K562 (cell line): ENCODE data around the gene FBN1. TPM values are rescaled to one million over a fixed set of nuclear protein-coding genes. Genes with fewer than 3 reads are reported as not detected.

Source experiments
- ATAC-seq: fragments of 200-7000 bp; cut with Tn5 transposase; 3 replicates; pipeline ENCODE4 v1.9.1; 2020; ENCODE audit warnings: moderate library complexity
- BruUV-seq: library from RNA; stranded (reverse); fragments of 400-500 nt; replicated peaks from 2 replicates; lab custom pipeline; 2021; lab: Mats Ljungman, UMichigan
- CTCF ChIA-PET: fragments of 300-600 bp; formaldehyde crosslinking; extraction: SDS; loops from one replicate; lab custom pipeline; 2021; ENCODE audit warnings: low intra/inter-chr PET ratio; lab: Yijun Ruan, JAX
- POLR2A ChIA-PET: fragments of 300-600, 350-650 bp; sonication (Branson Sonifier 250); formaldehyde crosslinking; extraction: SDS; loops from one replicate; lab custom pipeline; 2021; ENCODE audit warnings: antibody characterized with exemption, inconsistent platforms; lab: Yijun Ruan, JAX
- DNase-seq, 4 experiments: peaks; one replicate each; pipeline versions ENCODE4 v3.0.0 to v3.0.0-alpha.2; 2011 to 2018; ENCODE audit warnings: low spot score in 3 of 4, mixed read lengths in 3 of 4; ENCODE audit errors: extremely low read depth in 1 of 4
- FAIRE-seq: peaks from 2 replicates; lab custom pipeline; 2011; peaks lifted over from hg19 to GRCh38; lab: Jason Lieb, UNC
- H2AFZ ChIP-seq: 2 replicates; pipeline ENCODE4 v1.6.0; 2011; ENCODE audit warnings: low read depth, low read length, control low read depth, inconsistent platforms
- H3K27ac ChIP-seq: fragments of 200-600 bp; 3 replicates; pipeline ENCODE4 v1.8.0; 2011; ENCODE audit warnings: low read depth, mild to moderate bottlenecking, control low read depth, inconsistent platforms, low read length, moderate library complexity, mixed read lengths; ENCODE audit errors: extremely low read depth
- H3K27me3 ChIP-seq, 2 experiments: fragments of 300-600 bp in 1 of 2; 2 replicates in 1 of 2; 3 replicates in 1 of 2; pipeline versions ENCODE4 v1.6.0 to v1.8.0; 2011; ENCODE audit warnings: inconsistent platforms in 2 of 2, low read length in 2 of 2, mild to moderate bottlenecking in 1 of 2, mixed read lengths in 1 of 2, moderate library complexity in 1 of 2; ENCODE audit not compliant: control insufficient read depth in 2 of 2, insufficient read depth in 2 of 2
- H3K36me3 ChIP-seq: fragments of 300-600 bp; 3 replicates; pipeline ENCODE4 v1.8.0; 2011; ENCODE audit warnings: mild to moderate bottlenecking, low read length, inconsistent platforms; ENCODE audit not compliant: control insufficient read depth, insufficient read depth
- H3K4me1 ChIP-seq, 2 experiments: fragments of 200-600 bp in 1 of 2; replicated peaks in 1 of 2; 2 replicates in 1 of 2; 3 replicates in 1 of 2; pipeline versions ENCODE4 v1.5.1 to v1.8.0; 2011; ENCODE audit warnings: inconsistent platforms in 2 of 2, low read length in 2 of 2, mild to moderate bottlenecking in 1 of 2, mixed read lengths in 1 of 2, moderate library complexity in 1 of 2; ENCODE audit not compliant: control insufficient read depth in 2 of 2, insufficient read depth in 2 of 2
- H3K4me2 ChIP-seq: 2 replicates; pipeline ENCODE4 v1.6.1; 2011; ENCODE audit warnings: low read length, control low read depth, inconsistent platforms, mixed read lengths; ENCODE audit not compliant: insufficient read depth
- H3K4me3 ChIP-seq: fragments of 200-600 bp; sonication (generic), shearing (Covaris generic); 2 replicates; pipeline ENCODE4 v1.5.1; 2016; ENCODE audit warnings: control low read depth, inconsistent platforms
- H3K79me2 ChIP-seq: fragments of 200-600 bp; 3 replicates; pipeline ENCODE4 v1.8.0; 2011; ENCODE audit warnings: low read length, inconsistent platforms; ENCODE audit not compliant: control insufficient read depth, insufficient read depth
- H3K9ac ChIP-seq, 2 experiments: 2 replicates each; pipeline versions ENCODE4 v1.6.0 to v1.6.1; 2011; ENCODE audit warnings: low read depth in 2 of 2, low read length in 2 of 2, control low read depth in 1 of 2, inconsistent platforms in 1 of 2, mild to moderate bottlenecking in 1 of 2, mixed read lengths in 1 of 2; ENCODE audit not compliant: insufficient read depth in 1 of 2
- H3K9me1 ChIP-seq: one replicate; pipeline ENCODE4 v1.6.0; 2011; ENCODE audit warnings: inconsistent platforms, mild to moderate bottlenecking, low read length, moderate library complexity; ENCODE audit not compliant: control insufficient read depth, insufficient read depth
- H3K9me3 ChIP-seq: replicated peaks from 2 replicates; pipeline ENCODE4 v1.5.1; 2011; ENCODE audit warnings: low read depth, low read length, inconsistent platforms; ENCODE audit not compliant: control insufficient read depth, insufficient read depth
- H4K20me1 ChIP-seq: replicated peaks from 2 replicates; pipeline ENCODE4 v1.6.1; 2011; ENCODE audit warnings: low read length, inconsistent platforms, mixed read lengths; ENCODE audit not compliant: control insufficient read depth, insufficient read depth
- BACH1 ChIP-seq: fragments of 200-800 bp; sonication (Bioruptor generic); IDR thresholded peaks from 2 replicates; pipeline ENCODE4 v1.6.1; 2016; ENCODE audit warnings: missing genetic modification characterization, missing compliant biosample characterization
- CREB1 ChIP-seq, 2 experiments: sonication (generic) in 1 of 2; formaldehyde crosslinking in 1 of 2; IDR thresholded peaks; 2 replicates each; pipeline versions ENCODE4 v1.6.1 to v1.8.0; 2012 to 2022; ENCODE audit warnings: inconsistent platforms in 1 of 2, mild to moderate bottlenecking in 1 of 2, missing genetic modification reagents in 1 of 2, moderate library complexity in 1 of 2
- EGR1 ChIP-seq: fragments of 450-650 bp; conservative IDR thresholded peaks from 2 replicates; pipeline ENCODE4 v1.6.1; 2017; ENCODE audit warnings: mild to moderate bottlenecking
- ESRRA ChIP-seq: fragments of 450-650 bp; IDR thresholded peaks from 2 replicates; pipeline ENCODE4 v1.6.1; 2014; ENCODE audit warnings: low read depth, mild to moderate bottlenecking, moderate library complexity, borderline replicate concordance
- IFI16 ChIP-seq: fragments of 250-450 bp; sonication (Bioruptor Pico); IDR thresholded peaks from 2 replicates; pipeline ENCODE4 v2.1.2; 2022; ENCODE audit warnings: mild to moderate bottlenecking, inconsistent platforms
- STAT5A ChIP-seq: IDR thresholded peaks from 2 replicates; pipeline ENCODE4 v1.6.1; 2012; ENCODE audit warnings: low read length, inconsistent platforms, borderline replicate concordance
- ZBTB7A ChIP-seq: IDR thresholded peaks from 2 replicates; pipeline ENCODE4 v1.6.1; 2011; ENCODE audit warnings: low read depth, mild to moderate bottlenecking, low read length, moderate library complexity, borderline replicate concordance; ENCODE audit not compliant: control insufficient read depth
- ZNF263 ChIP-seq: sonication (generic); formaldehyde crosslinking; IDR thresholded peaks from 2 replicates; pipeline ENCODE4 v1.8.0; 2022; ENCODE audit warnings: mild to moderate bottlenecking, missing genetic modification reagents, borderline replicate concordance
- ZNF717 ChIP-seq: fragments of 250-450 bp; sonication (Bioruptor Pico); IDR thresholded peaks from 2 replicates; pipeline ENCODE4 v1.5.0; 2021
- ZNF785 ChIP-seq: fragments of 250-450 bp; sonication (Bioruptor Pico); IDR thresholded peaks from 2 replicates; pipeline ENCODE4 v1.4.0; 2020; ENCODE audit warnings: mild to moderate bottlenecking
- WGBS: fragments of 100-300 bp; shearing (Covaris generic); methylation state at CpG from one replicate; pipeline ENCODE4 v1.1.6; 2016; ENCODE audit warnings: low coverage, mixed read lengths; ENCODE audit not compliant: insufficient coverage; ENCODE audit errors: missing lambda C conversion rate; 5-methylcytosine and 5-hydroxymethylcytosine counted together
- in situ Hi-C: fragments of 300-500 bp; cut with MboI; formaldehyde crosslinking; loops from 4 replicates; pipeline ENCODE4 v1.15.0; 2018; ENCODE audit warnings: inconsistent platforms, mixed read lengths
- intact Hi-C: fragments of 100-400 bp; cut with micrococcal nuclease; formaldehyde crosslinking; loops from 2 replicates; pipeline ENCODE4 v1.14.2; 2022
- polyA plus RNA-seq, 8 experiments: library from polyadenylated mRNA; depleted of rRNA in 4 of 8; stranded (reverse) in 5 of 8; unstranded in 3 of 8; fragments of >200 nt; fragmentation: Nextera tagmentation in 2 of 8; fragmentation: Illumina TruSeq in 1 of 8; extraction: Ambion mirVana in 2 of 8; extraction: Trizol in 1 of 8; gene quantifications; 2 replicates each; pipeline versions ENCODE4 v1.2.1 to v1.2.3, GENCODE V29; 2011 to 2014; ENCODE audit warnings: inconsistent platforms in 1 of 8, missing spikeins in 1 of 8
- total RNA-seq, 7 experiments: library from RNA; depleted of rRNA in 6 of 7; stranded (reverse); fragments of >200 nt in 6 of 7; fragmentation: Illumina TruSeq in 2 of 7; extraction: Trizol in 2 of 7; gene quantifications; 2 replicates each; pipeline versions ENCODE4 v1.2.1 to v1.2.3, GENCODE V29; 2011 to 2021; ENCODE audit warnings: low replicate concordance in 1 of 7
- TF ChIP-seq, protein P1 (sequence below): fragments of 250-450 bp; sonication (Bioruptor Pico); IDR thresholded peaks from 2 replicates; pipeline ENCODE4 v1.5.0; 2020; ENCODE audit warnings: mild to moderate bottlenecking
- TF ChIP-seq, protein P2 (sequence below): fragments of 450-650 bp; conservative IDR thresholded peaks from 2 replicates; pipeline ENCODE4 v1.6.1; 2016; ENCODE audit warnings: missing genetic modification characterization, low read depth, mild to moderate bottlenecking, control low read depth, missing compliant biosample characterization
- TF ChIP-seq, protein P3 (sequence below): sonication (generic); formaldehyde crosslinking; IDR thresholded peaks from 2 replicates; pipeline ENCODE4 v1.9.0; 2022; ENCODE audit warnings: mild to moderate bottlenecking, missing genetic modification reagents
- TF ChIP-seq, protein P4 (sequence below): fragments of 250-450 bp; sonication (Bioruptor Pico); IDR thresholded peaks from 2 replicates; pipeline ENCODE4 v1.9.0; 2021; ENCODE audit warnings: mild to moderate bottlenecking, inconsistent platforms

Gene FBN1
- total and polyA plus RNA-seq, 9 of the 15 experiments (the other 6 are each of a cell fraction or from before 2014, with no cell fraction given), result 0.15 to 1.2 (median 0.60) TPM

DNA sequence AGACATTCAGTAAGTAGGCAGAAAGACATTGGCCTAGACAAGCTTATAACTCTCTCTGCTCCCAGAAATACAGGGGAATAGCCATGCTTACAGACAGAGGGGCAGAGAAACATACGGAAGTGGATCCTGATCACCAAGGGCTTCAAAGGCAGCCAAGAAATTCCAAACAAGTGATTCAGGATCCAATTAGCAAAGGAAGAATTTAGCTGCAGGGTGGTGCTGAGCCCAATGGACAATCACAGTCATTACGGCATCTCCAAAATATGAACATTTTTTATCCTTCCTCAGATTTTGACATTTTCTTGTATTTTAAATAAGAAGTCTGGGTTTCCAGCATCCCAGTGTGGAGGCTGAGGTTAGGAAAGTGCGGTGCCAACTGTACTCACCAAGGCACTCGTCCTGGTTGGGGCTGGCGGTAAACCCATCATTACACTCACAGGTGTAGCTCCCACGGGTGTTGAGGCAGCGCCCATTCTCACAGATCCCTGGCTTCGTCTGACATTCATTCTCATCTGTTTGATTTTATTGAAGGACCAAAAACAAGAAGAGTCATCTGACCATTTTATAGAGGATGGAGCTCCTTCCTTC, 217.5 kb downstream of the FBN1 start:
- WGBS, result 2% methylated on average over 8 of the region's 8 CpGs

More for the DNA sequence above, 217.5 kb downstream of the FBN1 start:
- Histone ChIP-seq H3K4me2 (no peak overlapping the region), H3K9me3 (no peaks in the 10 kb centered on the region), H3K9ac (no peak overlapping the region), H2AFZ (no peak overlapping the region), H4K20me1 (no peaks in the 10 kb centered on the region), H3K27ac (no peak overlapping the region), H3K4me1 (no peaks in the 10 kb centered on the region), H3K27me3 (peaks cover 0 to 10% of the 10 kb centered on the region in 2 experiments; a peak in 3 of 5 replicates), H3K79me2 (no peaks in the 10 kb centered on the region), H3K4me3 (no peak overlapping the region), H3K9me1 (no peaks in the 10 kb centered on the region), H3K36me3 (no peaks in the 10 kb centered on the region)
- ChIA-PET POLR2A (interaction anchor here (1.1 kb wide), 1 partner anchor 18 kb away, joined by 3 read pairs; no protein-coding TSS in a partner anchor), CTCF (no interaction called here)
- TF ChIP-seq IFI16 (no peak), EGR1 (no peak), ESRRA (no peak), CREB1 (IDR thresholded peaks at IDR 0.05) (no peak), CREB1 (CRISPR knock-in tag; IDR thresholded peaks at IDR 0.05) (no peak), ZNF717 (CRISPR knock-in tag) (no peak), ZNF785 (CRISPR knock-in tag) (no peak), BACH1 (tag) (no peak), STAT5A (no peak), ZNF263 (CRISPR knock-in tag) (no peak), ZBTB7A (no peak)
- TF ChIP-seq, protein P1, sequence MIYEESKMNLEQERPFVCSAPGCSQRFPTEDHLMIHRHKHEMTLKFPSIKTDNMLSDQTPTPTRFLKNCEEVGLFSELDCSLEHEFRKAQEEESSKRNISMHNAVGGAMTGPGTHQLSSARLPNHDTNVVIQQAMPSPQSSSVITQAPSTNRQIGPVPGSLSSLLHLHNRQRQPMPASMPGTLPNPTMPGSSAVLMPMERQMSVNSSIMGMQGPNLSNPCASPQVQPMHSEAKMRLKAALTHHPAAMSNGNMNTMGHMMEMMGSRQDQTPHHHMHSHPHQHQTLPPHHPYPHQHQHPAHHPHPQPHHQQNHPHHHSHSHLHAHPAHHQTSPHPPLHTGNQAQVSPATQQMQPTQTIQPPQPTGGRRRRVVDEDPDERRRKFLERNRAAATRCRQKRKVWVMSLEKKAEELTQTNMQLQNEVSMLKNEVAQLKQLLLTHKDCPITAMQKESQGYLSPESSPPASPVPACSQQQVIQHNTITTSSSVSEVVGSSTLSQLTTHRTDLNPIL (CRISPR knock-in tag), result no peak
- TF ChIP-seq, protein P2, sequence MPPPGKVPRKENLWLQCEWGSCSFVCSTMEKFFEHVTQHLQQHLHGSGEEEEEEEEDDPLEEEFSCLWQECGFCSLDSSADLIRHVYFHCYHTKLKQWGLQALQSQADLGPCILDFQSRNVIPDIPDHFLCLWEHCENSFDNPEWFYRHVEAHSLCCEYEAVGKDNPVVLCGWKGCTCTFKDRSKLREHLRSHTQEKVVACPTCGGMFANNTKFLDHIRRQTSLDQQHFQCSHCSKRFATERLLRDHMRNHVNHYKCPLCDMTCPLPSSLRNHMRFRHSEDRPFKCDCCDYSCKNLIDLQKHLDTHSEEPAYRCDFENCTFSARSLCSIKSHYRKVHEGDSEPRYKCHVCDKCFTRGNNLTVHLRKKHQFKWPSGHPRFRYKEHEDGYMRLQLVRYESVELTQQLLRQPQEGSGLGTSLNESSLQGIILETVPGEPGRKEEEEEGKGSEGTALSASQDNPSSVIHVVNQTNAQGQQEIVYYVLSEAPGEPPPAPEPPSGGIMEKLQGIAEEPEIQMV (tag), result no peak
- TF ChIP-seq, protein P3, sequence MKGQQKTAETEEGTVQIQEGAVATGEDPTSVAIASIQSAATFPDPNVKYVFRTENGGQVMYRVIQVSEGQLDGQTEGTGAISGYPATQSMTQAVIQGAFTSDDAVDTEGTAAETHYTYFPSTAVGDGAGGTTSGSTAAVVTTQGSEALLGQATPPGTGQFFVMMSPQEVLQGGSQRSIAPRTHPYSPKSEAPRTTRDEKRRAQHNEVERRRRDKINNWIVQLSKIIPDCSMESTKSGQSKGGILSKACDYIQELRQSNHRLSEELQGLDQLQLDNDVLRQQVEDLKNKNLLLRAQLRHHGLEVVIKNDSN (CRISPR knock-in tag), result no peak
- TF ChIP-seq, protein P4, sequence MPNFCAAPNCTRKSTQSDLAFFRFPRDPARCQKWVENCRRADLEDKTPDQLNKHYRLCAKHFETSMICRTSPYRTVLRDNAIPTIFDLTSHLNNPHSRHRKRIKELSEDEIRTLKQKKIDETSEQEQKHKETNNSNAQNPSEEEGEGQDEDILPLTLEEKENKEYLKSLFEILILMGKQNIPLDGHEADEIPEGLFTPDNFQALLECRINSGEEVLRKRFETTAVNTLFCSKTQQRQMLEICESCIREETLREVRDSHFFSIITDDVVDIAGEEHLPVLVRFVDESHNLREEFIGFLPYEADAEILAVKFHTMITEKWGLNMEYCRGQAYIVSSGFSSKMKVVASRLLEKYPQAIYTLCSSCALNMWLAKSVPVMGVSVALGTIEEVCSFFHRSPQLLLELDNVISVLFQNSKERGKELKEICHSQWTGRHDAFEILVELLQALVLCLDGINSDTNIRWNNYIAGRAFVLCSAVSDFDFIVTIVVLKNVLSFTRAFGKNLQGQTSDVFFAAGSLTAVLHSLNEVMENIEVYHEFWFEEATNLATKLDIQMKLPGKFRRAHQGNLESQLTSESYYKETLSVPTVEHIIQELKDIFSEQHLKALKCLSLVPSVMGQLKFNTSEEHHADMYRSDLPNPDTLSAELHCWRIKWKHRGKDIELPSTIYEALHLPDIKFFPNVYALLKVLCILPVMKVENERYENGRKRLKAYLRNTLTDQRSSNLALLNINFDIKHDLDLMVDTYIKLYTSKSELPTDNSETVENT, result no peak
- DNase-seq (no peak), ATAC-seq (no peak), FAIRE-seq (no peak)
- intact Hi-C loops (no loop called here), in situ Hi-C loops (no loop called here)
- no TSS peak for BruUV-seq
